HG03135 (cell line): Measurements from ENCODE around the gene ABL1.
"Not testable (repeated sequence)": the region's sequence is repeated elsewhere in the genome, so short reads cannot be mapped to it uniquely, and the experiment has no call there.

Experiments used
- ATAC-seq: cut with Tn5 transposase; IDR thresholded peaks from one replicate; pipeline ENCODE4 v1.9.1; 2021; ENCODE audit warnings: mild to moderate bottlenecking, moderate library complexity; ENCODE audit not compliant: unreplicated experiment

The ABL1 gene

DNA sequence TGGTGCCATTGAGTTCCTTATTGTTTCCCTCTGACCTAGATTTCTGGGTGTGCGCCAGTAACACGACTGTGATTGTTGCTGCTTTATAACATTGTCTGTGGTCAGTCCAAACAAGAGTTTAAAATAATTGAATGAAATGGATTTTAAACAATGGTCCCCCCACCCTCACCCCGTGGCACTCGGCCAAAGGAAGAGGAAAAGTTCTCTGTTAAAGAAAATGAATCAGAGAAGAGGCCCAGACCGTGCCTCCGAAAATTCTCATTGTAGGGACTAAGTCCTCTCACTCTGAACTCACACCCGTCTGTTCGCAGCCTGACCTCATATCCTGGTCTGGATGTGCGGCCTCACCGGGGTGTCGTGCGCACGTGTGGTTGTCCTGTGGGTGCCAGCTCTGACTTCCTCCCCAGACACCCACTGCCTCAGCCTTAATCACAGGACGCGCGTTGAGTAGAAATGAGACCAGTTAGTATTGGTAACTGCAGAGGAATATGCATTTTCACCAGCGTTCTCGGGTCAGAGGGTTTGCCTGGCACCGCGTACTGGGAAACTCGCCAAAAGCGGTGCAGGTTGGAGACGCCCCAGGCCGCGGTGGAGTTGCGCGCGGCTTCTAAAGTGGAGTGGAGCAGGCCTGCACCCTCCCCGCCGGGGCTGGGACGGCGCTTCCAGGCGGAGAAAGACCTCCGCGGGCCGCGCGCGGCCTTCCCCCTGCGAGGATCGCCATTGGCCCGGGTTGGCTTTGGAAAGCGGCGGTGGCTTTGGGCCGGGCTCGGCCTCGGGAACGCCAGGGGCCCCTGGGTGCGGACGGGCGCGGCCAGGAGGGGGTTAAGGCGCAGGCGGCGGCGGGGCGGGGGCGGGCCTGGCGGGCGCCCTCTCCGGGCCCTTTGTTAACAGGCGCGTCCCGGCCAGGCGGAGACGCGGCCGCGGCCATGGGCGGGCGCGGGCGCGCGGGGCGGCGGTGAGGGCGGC is at the start of gene ABL1:
TSS of gene ABL1 (plus strand) at position 884 of the 966 bp plus-strand sequence. CDS start 193 bp downstream, outside the sequence.
- ATAC-seq, result peak; percentile 75

DNA sequence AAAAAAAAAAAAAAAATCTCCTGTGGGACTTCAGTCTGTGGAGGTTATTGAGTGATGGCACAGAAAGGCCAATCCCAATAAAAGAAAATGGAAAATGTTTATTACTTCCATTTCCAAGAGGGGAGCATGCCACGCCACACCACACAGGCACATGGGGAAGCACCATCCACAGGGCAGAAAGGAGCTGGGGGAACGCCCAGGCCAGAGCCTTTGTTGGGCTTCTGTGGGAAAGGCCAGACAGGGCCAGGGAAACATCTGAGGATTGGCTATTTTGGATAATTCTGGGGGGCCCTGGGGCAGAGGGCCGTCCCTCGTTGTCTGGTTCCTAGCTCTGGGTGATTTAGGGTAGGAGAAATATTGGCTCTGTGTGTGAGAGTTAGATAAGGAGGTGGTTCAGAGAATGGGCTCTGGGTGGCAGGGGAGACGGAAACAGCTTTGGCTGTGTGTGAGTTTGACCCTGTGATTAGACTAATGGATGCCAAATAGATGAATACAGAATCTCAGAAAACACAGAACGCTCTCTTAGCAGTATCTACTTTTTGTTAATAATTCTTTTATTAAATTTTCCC is 49.0 kb upstream of the ABL1 start:
- ATAC-seq, result no peak

DNA sequence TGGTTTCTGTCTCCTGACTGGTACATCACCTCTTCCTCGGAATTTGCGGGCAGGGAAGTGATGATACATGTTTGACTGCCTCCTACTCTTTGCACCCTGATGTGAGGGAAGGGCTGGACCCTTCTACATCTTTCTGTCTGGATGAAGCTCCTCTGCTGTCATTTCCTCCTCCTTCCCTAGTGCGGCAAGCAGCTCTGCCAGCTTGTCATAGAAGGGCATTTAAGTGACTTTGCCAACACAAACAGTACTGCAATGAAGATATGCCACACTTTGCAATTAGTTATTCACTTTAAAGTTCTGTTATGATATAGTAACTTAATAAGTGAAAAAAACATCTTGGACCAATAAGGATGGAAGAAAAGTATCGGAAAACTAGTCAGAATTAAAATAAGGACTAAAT is 48.5 kb upstream of the ABL1 start:
- ATAC-seq, result no peak

DNA sequence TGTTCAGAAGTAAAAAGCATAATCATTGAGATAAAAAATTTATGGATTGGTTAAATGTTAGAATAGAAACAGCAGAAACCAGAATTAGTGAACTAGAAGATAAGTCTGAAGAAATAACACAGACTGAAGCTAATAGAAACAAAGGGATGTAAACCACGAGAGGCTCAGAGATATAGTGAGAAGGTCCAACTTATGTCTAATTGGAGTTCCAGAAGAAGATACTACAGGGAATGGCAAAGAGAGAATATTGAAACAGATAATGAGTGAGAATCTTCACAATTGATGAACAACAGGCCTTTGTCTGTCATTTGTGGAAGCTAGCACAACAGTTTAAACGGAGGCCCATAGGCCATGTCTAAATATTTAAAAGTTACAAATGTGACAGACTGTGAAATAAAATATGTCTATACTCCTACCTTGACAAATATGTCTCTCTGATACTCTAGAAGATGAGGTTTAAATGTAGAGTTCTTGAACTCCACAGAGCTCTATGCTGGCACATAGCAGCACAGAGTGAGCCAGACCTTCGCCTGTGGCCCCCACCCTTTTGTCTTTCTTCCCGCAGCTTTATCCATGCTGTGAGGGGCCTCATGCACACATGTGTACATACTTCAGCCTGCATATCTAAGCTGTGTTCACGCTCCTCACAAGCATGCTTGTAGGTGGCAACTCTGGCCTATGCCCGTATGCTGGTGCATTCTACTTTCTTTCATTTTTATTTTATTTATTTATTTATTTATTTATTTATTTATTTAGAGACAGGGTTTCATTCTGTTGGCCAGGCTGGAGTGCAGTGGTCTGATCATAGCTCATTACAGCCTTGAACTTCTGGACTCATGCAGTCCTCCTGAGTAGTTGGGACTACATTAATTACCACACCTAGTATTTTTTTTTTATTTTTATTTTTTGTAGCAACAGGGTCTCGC is 45.0 kb upstream of the ABL1 start:
- no peak for ATAC-seq

DNA sequence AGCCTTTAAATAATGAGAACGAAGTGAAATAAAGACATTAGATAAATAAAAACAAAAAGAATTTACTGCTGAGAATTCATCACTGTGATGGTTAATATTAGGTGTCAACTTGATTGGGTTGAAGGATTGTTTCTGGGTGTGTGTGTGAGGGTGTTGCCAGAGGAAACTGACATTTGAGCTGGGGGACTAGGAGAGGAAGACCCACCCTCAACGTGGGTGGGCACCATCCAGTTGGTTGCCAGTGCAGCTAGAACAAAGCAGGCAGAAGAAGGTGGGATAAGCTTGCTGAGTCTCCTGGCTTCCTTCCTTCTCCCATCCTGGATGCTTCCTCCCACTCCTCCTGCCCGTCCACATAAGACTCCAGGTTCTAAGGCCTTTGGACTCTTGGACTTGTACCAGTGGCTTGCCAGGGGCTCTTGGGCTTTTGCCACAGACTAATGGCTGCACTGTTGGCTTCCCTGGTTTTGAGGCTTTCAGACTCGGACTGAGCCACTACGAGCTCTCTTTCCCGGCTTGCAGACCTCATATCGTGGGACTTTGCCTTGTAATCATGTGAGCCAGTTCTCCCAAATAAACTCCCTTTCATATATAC is 43.7 kb upstream of the ABL1 start:
- ATAC-seq, result no peak

DNA sequence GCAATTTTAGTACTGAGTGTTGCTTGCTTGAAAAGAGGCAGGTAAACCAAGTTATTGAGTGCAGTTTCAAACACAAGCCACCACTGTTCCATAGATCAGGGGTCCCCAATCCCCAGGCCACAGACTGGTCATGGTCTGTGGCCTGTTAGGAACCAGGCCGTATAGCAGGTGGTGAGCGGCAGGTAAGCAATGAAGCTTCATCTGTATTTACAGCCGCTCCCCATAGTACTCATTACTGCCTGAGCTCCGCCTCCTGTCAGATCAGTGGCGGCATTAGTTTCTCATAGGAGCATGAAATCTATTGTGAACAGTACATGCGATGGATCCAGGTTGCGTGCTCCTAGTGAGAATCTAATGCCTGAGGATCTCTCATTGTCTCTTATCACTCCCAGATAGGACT is 41.5 kb upstream of the ABL1 start:
- ATAC-seq, result no peak

DNA sequence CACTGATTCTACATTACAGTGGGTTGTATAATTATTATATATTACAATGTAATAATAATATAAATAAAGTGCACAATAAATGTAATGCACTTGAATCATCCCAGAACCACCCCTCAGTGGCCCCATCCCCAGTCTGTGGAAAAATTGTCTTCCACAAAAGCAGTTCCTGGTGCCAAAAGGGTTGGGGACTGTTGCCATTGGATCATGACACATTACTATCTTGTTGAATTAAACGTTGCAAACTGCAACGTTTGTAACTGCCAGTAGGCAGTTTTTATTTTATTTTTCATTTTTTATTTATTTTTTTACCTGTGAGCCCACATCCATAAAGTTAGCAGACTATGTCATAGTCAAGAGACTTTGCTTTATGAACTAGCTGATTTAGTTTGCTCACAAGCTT is 41.0 kb upstream of the ABL1 start:
- ATAC-seq, result not testable (repeated sequence)

DNA sequence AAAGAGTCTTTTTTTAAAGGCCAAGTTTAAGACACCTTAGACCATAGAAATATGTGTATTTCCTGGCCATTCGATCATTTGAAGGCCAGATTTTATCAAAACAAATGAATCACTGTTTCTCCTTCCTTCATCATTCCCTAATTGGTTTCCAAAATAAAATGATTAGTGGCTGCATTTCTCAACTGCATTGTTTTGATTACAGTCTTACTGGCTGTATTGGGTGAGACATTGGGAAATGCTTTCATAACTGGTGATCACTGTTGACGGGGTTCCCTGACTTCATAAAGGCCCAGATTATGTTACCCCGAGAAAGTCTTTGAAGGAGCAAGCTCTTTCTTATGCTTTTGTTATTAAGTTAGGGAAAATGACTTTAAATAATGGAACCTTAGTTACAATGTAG is 40.6 kb upstream of the ABL1 start:
- ATAC-seq, result not testable (repeated sequence)

DNA sequence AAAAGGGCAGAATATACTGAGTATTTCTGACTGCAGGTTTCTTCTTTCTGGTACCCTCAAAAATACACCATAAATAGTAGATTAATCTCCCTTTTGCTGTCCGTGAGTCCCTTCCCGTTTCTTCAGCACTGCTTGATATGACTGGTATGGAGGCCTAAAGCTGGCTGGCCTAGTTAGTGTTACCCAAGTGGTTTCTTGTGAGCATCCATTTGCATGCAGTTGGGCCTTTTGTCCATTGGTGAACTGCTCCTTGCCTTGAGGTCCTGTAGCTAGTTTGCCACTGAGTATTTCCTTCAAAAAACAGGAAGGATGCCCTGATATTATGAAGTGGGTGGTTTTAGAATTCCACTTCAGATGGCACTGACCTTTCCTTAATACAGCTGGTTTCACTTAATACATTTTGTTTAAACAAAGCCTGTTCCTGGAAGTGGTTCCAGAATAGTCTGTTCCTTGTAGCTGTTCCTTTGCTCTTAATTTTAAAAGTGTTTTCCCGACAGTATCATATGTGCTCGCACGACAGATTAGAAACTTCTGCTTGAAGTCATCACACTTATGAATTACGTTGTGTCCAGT is 40.0 kb upstream of the ABL1 start:
- ATAC-seq, result no peak

DNA sequence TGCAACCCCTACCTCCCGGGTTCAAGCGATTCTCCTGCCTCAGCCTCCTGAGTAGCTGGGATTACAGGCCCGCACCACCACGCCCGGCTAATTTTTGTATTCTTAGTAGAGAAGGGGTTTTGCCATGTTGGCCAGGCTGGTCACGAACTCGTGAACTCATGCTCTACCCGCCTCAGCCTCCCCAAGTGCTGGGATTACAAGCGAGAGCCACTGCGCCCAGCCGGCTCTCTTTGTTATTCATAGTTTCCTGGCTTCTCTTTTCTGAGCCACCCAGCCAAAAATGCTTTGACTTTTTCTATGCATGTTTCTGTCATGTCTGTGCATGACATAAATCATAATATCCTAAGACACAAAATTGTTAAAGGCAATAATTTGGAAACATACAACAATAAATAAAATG is 31.9 kb upstream of the ABL1 start:
- not testable (repeated sequence) for ATAC-seq

DNA sequence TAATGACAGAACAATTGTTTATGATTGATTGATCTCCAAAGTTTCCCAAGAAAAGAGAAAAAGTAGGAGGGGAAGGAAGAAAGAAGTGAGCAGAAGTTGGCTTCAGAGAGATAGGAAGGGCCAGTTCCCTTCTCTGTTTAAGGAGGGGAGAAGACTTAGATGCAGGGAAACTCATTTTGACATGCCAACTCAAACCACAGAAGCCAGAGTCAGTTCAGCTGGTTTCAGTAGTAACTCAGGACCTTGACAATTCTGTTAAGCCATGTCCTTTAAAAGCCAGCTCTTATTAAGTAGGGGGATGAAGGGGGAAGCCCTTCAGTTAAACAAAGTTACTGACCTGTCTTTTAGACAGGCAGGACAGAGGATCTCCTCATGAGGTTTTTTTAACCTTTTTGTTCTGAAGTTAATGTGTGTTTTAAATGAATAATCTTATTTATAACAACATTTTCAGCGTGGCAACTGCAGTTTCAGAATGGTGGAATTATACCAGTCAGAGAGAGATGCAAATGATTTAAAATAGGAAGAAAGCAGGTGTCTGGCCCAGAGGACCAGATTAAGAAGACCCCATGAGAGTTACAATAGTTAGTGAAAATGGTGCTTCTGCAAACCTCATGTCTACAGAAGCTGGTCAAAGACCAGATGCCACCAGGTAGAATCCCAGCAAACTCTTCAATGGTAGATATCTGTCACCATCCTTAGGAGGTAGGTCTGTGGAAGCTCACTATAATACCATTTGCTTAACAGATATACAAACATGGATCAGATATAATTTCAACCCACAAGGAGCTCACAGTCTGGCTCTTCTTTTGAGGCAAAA is 29.3 kb upstream of the ABL1 start:
- ATAC-seq, result no peak

DNA sequence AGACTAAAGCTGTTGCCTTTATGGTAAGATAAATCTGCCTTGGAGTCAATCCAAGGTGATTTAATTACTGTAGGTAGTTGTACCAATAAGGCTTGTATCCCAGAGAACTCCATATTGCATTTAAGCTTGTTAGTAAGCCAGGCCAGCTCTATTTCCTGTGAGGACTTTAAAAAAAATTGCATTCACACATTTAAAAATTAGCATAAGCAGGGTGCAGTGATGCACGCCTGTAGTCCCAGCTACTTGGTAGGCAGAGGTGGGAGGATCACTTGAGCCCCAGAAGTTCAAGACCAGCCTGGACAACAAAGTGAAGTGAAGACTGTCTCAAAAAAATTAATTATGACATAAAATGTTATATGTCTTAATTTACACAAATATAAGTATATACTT is 28.7 kb upstream of the ABL1 start:
- ATAC-seq, result no peak

DNA sequence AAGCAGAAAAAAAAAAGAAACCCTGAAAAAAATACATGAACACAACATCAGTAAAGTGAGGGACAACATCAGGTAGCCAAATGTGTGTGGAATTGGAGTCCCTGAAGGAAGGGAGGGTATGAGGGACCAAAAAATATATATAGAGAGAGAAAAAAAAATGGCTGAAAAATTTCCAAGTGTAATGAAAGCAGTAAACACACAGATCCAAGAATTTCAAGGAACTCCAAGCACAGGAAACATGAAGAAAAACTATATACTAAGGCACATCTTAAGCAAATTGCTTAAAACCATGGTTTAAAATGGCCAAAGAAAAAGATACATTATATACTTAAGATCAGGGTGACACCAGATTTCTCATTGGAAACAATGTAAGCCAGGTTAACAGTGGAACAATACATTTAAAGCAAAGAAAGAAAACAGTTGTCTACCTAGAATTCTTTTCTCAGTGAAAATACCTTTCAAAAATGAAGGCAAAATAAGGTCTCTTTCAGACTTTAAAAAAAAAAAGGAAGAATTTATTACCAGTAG is 24.4 kb upstream of the ABL1 start:
- ATAC-seq, result no peak

DNA sequence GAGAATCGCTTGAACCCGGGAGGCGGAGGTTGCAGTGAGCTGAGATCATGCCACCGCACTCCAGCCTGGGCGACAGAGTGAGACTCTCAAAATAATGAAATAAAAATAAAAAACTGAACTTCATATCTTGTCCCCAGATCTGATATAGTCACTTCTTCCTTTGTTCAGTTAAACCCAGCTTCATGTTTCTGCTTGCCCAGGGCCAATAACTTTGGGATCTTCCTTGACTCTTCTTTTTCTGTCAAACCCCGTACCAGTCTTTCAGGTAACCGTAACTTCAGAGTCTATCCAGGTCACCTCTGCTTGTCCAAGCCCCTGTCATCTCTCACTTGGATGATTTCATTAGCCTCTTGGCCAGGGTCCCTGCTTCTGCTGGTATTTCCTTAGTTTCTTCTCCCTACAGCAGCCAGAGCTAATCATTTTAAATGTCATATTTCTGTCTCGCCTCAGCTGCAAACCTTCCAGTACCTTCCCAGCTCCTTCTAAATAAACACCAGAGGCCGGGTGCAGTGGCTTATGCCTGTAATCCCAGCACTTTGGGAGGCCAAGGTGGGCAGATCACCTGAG is 19.7 kb upstream of the ABL1 start:
- ATAC-seq, result no peak

DNA sequence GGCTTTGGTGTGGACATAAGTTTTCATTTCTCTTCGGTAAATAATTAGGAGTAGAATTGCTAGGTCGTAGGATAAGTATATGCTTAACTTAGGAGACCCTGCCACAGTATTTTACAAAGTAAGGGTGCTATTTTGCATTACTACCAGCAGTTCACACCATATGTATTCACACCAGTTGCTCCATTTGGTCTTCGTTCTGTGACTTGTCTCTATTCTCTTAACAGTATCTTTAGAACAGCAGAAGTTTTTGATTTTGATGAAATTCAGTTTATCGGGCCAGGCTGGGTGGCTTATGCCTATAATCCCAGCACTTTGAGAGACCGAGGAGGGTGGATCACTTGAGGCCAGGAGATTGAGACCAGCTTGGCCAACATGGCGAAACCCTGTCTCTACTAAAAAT is 17.1 kb upstream of the ABL1 start:
- ATAC-seq, result no peak

DNA sequence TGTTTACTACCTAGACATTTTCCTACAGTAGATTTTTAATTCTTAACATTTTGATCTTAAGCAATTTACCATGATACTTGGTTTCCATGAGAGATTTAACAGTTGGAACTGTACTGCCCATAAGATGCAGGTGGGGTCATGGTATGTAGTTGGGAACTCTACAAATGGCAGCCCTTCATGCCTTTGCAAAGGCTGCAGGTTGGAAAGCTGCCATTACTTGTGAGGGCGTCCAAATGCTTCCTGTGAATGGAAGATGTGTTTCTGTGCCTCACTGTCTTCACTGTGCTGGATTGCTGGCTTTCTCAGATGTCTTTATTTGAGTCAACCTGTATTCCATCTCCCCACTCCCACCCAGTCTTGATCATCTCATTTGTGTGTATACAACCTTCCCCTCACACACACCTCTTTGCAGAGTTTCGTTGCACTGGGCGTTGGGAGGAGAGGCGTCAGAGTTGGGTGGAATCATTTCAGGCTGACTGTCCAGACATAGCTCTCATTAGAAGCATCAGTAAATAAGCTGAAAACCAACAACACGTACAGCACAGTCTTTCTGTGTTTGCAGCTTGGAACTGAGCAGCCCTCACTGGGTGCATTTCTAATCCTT is 14.8 kb upstream of the ABL1 start:
- no peak for ATAC-seq

DNA sequence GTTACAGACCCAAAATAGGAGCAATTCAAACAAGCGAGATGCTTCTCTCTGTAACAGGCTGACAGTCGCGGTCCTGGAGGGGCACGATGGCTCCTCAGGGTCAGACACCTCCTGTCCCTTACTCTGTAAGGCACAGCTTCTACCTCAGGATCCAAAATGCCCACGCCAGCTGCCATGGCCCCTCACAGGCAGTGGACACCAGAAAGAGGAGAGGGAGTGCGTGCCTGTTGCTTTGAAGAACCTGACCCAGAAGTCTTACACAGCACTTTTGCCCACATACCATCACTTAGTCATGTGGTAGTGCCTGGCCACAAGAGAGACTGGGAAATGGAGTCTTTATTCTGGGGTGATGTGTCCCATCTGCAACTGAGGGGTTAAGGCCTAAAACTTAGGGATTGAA is 11.6 kb upstream of the ABL1 start:
- no peak for ATAC-seq

DNA sequence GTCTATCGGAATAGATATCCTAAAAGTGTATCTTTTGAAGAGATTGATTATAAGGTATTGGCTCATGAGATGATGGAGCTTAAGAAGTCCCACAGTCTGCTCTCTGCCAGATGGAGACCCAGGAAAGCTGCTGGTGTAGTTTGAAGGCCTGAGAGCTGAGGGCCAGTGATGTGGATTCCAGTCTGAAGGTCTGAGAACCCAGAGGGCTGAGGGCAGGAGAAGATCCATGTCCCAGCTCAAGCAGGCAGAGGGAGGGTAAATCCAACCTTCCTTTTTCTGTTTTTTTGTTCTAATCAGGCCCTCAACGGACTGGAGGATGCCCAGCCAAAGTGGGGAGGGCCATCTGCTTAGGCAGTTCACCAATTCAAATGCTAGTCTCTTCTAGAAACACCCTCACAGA is 11.0 kb upstream of the ABL1 start:
- no peak for ATAC-seq
